DND-41 (cell line): ENCODE measurements around the gene CDH11.

Source experiments
- ATAC-seq: fragments of 200-7000 bp; cut with Tn5 transposase; 3 replicates; pipeline ENCODE4 v1.9.1; 2021; ENCODE audit warnings: low read depth; ENCODE audit not compliant: insufficient read depth
- DNase-seq: peaks from one replicate; pipeline ENCODE4 v3.0.0-alpha.2; 2020
- H2AFZ ChIP-seq: 2 replicates; pipeline ENCODE4 v1.6.0; 2012; ENCODE audit warnings: low read depth, low read length
- H3K27ac ChIP-seq: 2 replicates; pipeline ENCODE4 v1.5.1; 2012; ENCODE audit warnings: low read length, inconsistent platforms
- H3K27me3 ChIP-seq: fragments of 200-600 bp; sonication (generic); 2 replicates; pipeline ENCODE4 v1.6.0; 2012; ENCODE audit warnings: low read length, mild to moderate bottlenecking, inconsistent platforms; ENCODE audit not compliant: insufficient read depth, poor library complexity
- H3K36me3 ChIP-seq: 2 replicates; pipeline ENCODE4 v1.5.1; 2012; ENCODE audit warnings: low read length, inconsistent platforms; ENCODE audit not compliant: insufficient read depth
- H3K4me1 ChIP-seq: 2 replicates; pipeline ENCODE4 v1.5.1; 2012; ENCODE audit warnings: mild to moderate bottlenecking, low read length; ENCODE audit not compliant: insufficient read depth
- H3K4me2 ChIP-seq: 2 replicates; pipeline ENCODE4 v1.6.0; 2012; ENCODE audit warnings: mild to moderate bottlenecking, moderate library complexity, low read length, inconsistent platforms; ENCODE audit not compliant: insufficient read depth
- H3K4me3 ChIP-seq, 2 experiments: fragments of 200-600 bp in 1 of 2; shearing (Covaris generic) in 1 of 2; 2 replicates each; pipeline ENCODE4 v1.5.1; 2012 to 2016; ENCODE audit warnings: inconsistent platforms in 2 of 2, low read length in 2 of 2, mild to moderate bottlenecking in 2 of 2, low read depth in 1 of 2, moderate library complexity in 1 of 2
- H3K79me2 ChIP-seq: 2 replicates; pipeline ENCODE4 v1.6.0; 2012; ENCODE audit warnings: low read length, inconsistent platforms; ENCODE audit not compliant: insufficient read depth
- H3K9ac ChIP-seq: 2 replicates; pipeline ENCODE4 v1.6.0; 2012; ENCODE audit warnings: low read depth, mild to moderate bottlenecking, inconsistent platforms, low read length, moderate library complexity
- H3K9me3 ChIP-seq: 2 replicates; pipeline ENCODE4 v1.5.1; 2012; ENCODE audit warnings: low read length, moderate library complexity, mild to moderate bottlenecking, inconsistent platforms; ENCODE audit not compliant: insufficient read depth, severe bottlenecking
- H4K20me1 ChIP-seq: 2 replicates; pipeline ENCODE4 v1.6.0; 2012; ENCODE audit warnings: low read length; ENCODE audit not compliant: insufficient read depth
- EZH2 ChIP-seq: IDR thresholded peaks from 3 replicates; pipeline ENCODE4 v1.6.1; 2012; ENCODE audit warnings: borderline replicate concordance, low read depth, mild to moderate bottlenecking, moderate library complexity, low read length, inconsistent platforms; ENCODE audit not compliant: severe bottlenecking
- TF ChIP-seq, protein P1 (sequence below): IDR thresholded peaks from 2 replicates; pipeline ENCODE4 v1.5.1; 2012; ENCODE audit warnings: borderline replicate concordance, low read length, moderate library complexity, mild to moderate bottlenecking; ENCODE audit not compliant: poor library complexity, severe bottlenecking; ENCODE audit errors: extremely low read depth

Gene CDH11

DNA sequence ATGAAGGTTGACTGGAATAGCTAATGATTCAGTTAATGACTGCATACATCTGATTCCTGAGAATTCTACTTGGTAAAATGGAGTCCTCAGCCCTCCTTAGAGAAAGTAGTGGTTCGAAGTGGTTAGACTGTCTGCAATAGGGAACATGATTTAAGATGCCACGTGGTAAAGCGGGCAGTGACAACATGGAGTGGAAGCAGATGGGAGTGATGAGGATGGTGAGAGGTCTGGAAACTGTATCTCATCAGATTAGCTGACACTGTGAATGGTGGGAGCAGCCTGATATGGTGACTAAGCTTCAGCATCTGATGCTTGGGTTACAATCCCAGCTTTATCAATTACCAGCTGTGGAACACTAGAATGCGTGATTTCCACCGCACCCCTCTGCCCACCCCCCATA is 8.4 kb downstream of the CDH11 start:
- Histone ChIP-seq H3K4me3 (no peak overlapping the region), H2AFZ (no peak overlapping the region), H3K4me2 (no peak overlapping the region), H3K79me2 (no peaks in the 10 kb centered on the region), H3K36me3 (no peaks in the 10 kb centered on the region), H4K20me1 (no peaks in the 10 kb centered on the region), H3K4me1 (no peaks in the 10 kb centered on the region), H3K27ac (no peak overlapping the region), H3K27me3 (no peaks in the 10 kb centered on the region), H3K9ac (no peak overlapping the region), H3K9me3 (no peaks in the 10 kb centered on the region)
- TF ChIP-seq EZH2, result no peak
- TF ChIP-seq, protein P1, sequence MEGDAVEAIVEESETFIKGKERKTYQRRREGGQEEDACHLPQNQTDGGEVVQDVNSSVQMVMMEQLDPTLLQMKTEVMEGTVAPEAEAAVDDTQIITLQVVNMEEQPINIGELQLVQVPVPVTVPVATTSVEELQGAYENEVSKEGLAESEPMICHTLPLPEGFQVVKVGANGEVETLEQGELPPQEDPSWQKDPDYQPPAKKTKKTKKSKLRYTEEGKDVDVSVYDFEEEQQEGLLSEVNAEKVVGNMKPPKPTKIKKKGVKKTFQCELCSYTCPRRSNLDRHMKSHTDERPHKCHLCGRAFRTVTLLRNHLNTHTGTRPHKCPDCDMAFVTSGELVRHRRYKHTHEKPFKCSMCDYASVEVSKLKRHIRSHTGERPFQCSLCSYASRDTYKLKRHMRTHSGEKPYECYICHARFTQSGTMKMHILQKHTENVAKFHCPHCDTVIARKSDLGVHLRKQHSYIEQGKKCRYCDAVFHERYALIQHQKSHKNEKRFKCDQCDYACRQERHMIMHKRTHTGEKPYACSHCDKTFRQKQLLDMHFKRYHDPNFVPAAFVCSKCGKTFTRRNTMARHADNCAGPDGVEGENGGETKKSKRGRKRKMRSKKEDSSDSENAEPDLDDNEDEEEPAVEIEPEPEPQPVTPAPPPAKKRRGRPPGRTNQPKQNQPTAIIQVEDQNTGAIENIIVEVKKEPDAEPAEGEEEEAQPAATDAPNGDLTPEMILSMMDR, result no peak
- DNase-seq (no peak), ATAC-seq (no peak)

DNA sequence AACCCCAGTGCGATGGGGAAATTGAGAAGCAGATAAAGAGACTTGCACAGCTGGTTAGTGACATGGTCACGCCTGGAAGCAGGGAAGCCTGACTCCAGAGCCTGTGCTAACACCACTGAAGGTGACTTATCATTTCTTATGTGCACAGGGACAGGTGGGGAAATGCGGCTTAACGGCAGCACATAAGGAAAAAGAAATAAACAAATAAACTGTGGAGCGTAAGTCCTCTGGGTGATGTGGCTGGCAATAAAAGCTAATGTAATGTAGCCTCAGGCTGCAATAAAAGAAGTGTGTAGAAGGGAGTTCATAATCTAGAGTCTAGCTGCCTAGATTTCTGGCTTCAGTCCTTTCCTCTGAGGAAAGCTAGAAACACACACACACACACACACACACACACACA is 10.6 kb downstream of the CDH11 start:
- no peak for ATAC-seq
- H4K20me1 ChIP-seq, result no peaks in the 10 kb centered on the region
- DNase-seq, result no peak
- H3K36me3 ChIP-seq, result no peaks in the 10 kb centered on the region
- H3K79me2 ChIP-seq, result no peaks in the 10 kb centered on the region
- H3K4me1 ChIP-seq, result no peaks in the 10 kb centered on the region
- H3K27me3 ChIP-seq, result no peaks in the 10 kb centered on the region
- no peaks in the 10 kb centered on the region for H3K9me3 ChIP-seq
- no peak overlapping the region for H2AFZ ChIP-seq
- H3K27ac ChIP-seq, result no peak overlapping the region
- H3K4me2 ChIP-seq, result no peak overlapping the region
- TF ChIP-seq EZH2, result no peak
- TF ChIP-seq, protein P1, result no peak
- no peak overlapping the region for H3K9ac ChIP-seq
- H3K4me3 ChIP-seq, result no peak overlapping the region

DNA sequence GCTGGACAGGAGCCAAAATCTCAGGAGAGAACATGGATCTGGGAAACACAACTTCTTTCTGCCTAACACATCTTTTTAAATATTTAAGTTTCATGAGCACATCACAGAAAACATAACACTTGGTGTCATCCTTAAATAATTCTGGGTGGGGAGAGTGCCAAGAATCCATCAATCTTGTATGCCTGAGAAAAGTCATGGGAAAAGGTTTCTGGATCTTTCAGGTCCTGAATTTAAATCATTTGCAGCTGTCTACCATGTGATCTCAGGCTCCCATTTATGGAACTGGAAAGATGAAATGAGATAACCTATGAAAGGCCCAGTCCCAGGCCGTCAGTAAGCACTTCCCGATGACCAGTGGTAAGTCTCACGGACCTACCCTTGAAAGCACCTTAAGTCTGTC is 15.1 kb downstream of the CDH11 start:
- no peak overlapping the region for H3K9ac ChIP-seq
- no peaks in the 10 kb centered on the region for H4K20me1 ChIP-seq
- H3K79me2 ChIP-seq, result no peaks in the 10 kb centered on the region
- H3K36me3 ChIP-seq, result no peaks in the 10 kb centered on the region
- H2AFZ ChIP-seq, result no peak overlapping the region
- ATAC-seq, result no peak
- H3K27ac ChIP-seq, result no peak overlapping the region
- no peak overlapping the region for H3K4me3 ChIP-seq
- H3K4me1 ChIP-seq, result no peaks in the 10 kb centered on the region
- DNase-seq, result no peak
- H3K4me2 ChIP-seq, result no peak overlapping the region
- no peaks in the 10 kb centered on the region for H3K27me3 ChIP-seq
- H3K9me3 ChIP-seq, result no peaks in the 10 kb centered on the region
- TF ChIP-seq, protein P1, result no peak
- TF ChIP-seq EZH2, result no peak

DNA sequence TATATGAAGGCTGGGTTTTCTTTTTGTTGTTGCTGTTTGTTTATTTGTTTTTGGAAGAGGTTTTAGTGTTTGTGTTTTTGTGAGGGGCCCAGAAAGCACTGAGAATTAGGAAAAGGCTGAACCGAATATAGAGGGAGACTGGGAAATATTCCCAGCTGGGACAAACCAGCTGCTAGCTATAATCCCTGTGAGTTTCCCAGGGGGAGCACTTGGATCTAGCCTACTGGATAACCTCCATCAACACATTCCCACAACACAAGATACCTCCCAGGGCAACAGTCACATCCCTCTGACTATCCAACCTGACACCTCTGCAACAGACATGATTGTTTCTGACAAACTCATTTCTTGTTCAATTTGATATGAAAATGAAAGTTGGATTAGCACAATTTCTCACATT is 16.7 kb downstream of the CDH11 start:
- no peaks in the 10 kb centered on the region for H4K20me1 ChIP-seq
- no peaks in the 10 kb centered on the region for H3K79me2 ChIP-seq
- H3K36me3 ChIP-seq, result no peaks in the 10 kb centered on the region

More for the DNA sequence above, 16.7 kb downstream of the CDH11 start:
- Histone ChIP-seq H3K27ac (no peak overlapping the region), H3K4me1 (no peaks in the 10 kb centered on the region), H3K4me3 (no peak overlapping the region), H2AFZ (no peak overlapping the region), H3K9me3 (no peaks in the 10 kb centered on the region), H3K4me2 (no peak overlapping the region), H3K27me3 (no peaks in the 10 kb centered on the region), H3K9ac (no peak overlapping the region)
- DNase-seq (no peak), ATAC-seq (no peak)
- TF ChIP-seq, protein P1, result no peak
- TF ChIP-seq EZH2, result no peak
